PC-9 (cell line): ENCODE data around the gene NUDCD2.

ENCODE experiments used
- CTCF ChIP-seq: fragments of 200-600 bp; sonication (generic); conservative IDR thresholded peaks from 2 replicates; pipeline ENCODE4 v1.6.1; 2017; ENCODE audit warnings: mixed run types, antibody characterized with exemption, mild to moderate bottlenecking, moderate library complexity
- EZH2 ChIP-seq: fragments of 200-600 bp; sonication (generic); IDR thresholded peaks from 2 replicates; pipeline ENCODE4 v1.8.0; 2017; ENCODE audit warnings: antibody characterized with exemption, low read depth

- no peak for TF ChIP-seq CTCF
- no peak for TF ChIP-seq EZH2
Measured at GRCh38 chr5:163432544-163432943, 27.4 kb downstream of the NUDCD2 start.
